Duodenal mucosa (tissue), 2 donors: ENCODE measurements around the gene COLEC11.
"Not testable (repeated sequence)": the region's sequence is repeated elsewhere in the genome, so short reads cannot be mapped to it uniquely, and the experiment has no call there.

ENCODE experiments used
- H3K27ac ChIP-seq: one replicate; pipeline ENCODE4 v1.7.0; 2013; ENCODE audit warnings: low read depth, low read length
- H3K27me3 ChIP-seq, 2 donors: one replicate each; pipeline ENCODE4 v1.7.0; 2013; ENCODE audit warnings: low read length in 2 of 2, control low read depth in 1 of 2; ENCODE audit not compliant: insufficient read depth in 2 of 2, control insufficient read depth in 1 of 2
- H3K36me3 ChIP-seq, 2 donors: one replicate each; pipeline ENCODE4 v1.7.0; 2013; ENCODE audit warnings: low read length in 2 of 2, control low read depth in 1 of 2; ENCODE audit not compliant: insufficient read depth in 2 of 2, control insufficient read depth in 1 of 2
- H3K4me1 ChIP-seq, 2 donors: one replicate each; pipeline ENCODE4 v1.7.0; 2013; ENCODE audit warnings: low read length in 2 of 2, control low read depth in 1 of 2; ENCODE audit not compliant: insufficient read depth in 2 of 2, control insufficient read depth in 1 of 2
- H3K4me3 ChIP-seq, 2 donors: one replicate each; pipeline ENCODE4 v1.7.0; 2013; ENCODE audit warnings: low read length in 2 of 2, low read depth in 1 of 2
- H3K9ac ChIP-seq, 2 donors: one replicate each; pipeline ENCODE4 v1.7.0; 2013; ENCODE audit warnings: low read length in 2 of 2, low read depth in 1 of 2
- H3K9me3 ChIP-seq, 2 donors: one replicate each; pipeline ENCODE4 v1.7.0; 2013; ENCODE audit warnings: low read length in 2 of 2, control low read depth in 1 of 2; ENCODE audit not compliant: control insufficient read depth in 1 of 2

COLEC11 gene

DNA sequence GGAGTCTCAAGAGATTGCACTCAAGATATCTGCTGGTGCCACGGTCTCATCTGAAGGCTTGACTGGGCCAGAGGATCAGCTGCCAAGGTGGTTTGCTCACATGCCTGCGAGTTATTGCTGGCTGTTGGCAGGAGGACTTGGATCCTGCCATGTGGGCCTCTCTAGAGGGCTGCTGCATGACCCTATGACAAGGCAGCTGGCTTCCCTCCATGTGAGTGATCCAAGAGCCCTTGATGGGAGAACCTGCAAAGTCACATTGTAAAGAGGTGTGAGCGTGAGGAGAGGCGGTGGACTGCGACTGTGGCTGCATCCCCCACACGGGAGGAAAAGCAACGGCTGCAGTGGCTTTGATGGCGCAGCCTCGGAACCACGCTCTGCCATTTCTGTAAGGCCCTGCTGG, 59.1 kb downstream of the COLEC11 start:
- H3K4me3 ChIP-seq: no peak overlapping the region
- peaks cover 0 to 5% of the 10 kb centered on the region in 2 donors for H3K27me3 ChIP-seq
- no peak overlapping the region for H3K27ac ChIP-seq
- no peak overlapping the region for H3K9ac ChIP-seq
- H3K4me1 ChIP-seq: peaks cover 4 to 13% of the 10 kb centered on the region in 2 donors
- H3K9me3 ChIP-seq: no peaks in the 10 kb centered on the region
- H3K36me3 ChIP-seq: no peaks in the 10 kb centered on the region

DNA sequence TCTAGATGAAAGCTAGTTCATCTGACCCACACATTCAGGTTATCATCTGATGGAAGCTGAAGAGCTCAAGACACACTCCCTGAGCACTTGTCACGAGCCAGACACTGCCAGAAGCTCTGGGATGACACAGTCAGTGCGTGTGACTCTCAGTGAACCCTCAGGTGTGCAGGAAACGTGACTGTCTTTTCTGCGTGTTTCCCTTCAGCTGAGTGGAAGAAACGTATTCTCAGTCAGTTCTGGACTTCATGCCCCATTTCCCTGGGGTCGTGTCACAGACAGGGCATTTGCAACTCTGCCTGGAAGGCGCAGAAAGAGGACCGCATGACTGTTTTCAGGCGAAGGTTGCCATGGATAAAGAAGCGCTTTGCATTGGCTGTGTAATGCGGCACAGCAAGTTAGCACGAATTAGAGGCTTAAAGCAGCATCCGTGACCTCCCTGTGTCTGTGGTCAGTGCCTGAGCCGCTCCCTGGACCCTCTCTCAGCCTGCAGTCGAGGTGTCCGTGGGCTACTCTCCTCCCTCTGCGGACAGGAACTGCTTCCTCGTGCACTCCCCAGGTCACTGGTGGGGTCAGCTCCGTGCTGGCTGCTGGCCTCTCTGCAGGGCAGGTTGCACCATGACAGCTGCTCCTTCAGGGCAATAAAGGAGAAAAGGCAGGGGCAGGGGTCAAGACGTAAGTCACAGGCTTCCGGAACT, 59.8 kb downstream of the COLEC11 start:
- Histone ChIP-seq H3K4me3 (no peak overlapping the region), H3K9ac (no peak overlapping the region), H3K36me3 (no peaks in the 10 kb centered on the region), H3K27ac (no peak overlapping the region), H3K9me3 (no peaks in the 10 kb centered on the region), H3K4me1 (peaks cover 4 to 13% of the 10 kb centered on the region in 2 donors), H3K27me3 (peaks cover 0 to 5% of the 10 kb centered on the region in 2 donors)

DNA sequence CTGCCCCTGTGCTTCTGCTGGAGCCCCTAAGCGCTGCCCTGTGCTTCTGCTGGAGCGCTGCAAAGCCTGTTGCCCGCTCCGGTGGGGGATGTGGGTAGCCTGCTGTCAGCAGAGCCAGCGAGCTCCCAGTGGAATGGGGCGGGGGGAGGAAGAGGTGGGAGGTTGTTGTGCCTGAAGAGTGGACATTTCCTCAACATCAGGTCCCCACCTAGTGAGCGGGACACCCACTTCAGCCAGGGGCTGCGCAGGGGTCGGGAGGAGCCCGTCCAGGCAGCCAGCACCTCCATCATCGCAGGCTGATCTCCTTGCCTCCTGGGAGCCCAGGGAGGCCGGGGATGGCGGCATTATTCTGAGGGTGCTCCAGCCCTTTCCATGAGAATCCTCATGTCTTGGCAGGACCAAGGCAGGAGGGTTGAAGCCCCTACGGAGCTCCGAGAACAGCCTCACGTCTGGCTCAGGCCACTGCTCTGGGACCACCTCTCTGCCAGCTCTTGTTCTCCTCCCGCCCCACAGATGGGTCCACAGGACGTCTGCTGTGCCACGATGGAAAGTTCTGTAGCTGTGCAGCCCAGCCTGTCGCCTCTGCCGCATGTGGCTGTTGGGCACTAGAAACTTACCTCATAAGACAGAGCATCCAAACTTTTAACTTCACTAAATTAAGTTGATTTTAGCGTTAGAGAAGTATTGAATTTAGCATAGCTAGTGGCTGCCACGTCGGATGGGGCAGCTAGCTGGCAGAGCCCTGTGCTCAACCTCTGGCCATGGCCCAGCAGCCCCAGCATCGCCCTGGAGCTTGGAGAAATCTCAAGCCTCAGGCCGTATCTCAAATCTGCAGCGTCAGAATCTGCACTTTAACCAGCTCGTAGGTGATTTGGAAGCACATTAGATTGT, 61.2 kb downstream of the COLEC11 start:
- Histone ChIP-seq H3K4me1 (peaks cover 4 to 10% of the 10 kb centered on the region in 2 donors), H3K27ac (no peak overlapping the region), H3K4me3 (no peak overlapping the region), H3K36me3 (no peaks in the 10 kb centered on the region), H3K27me3 (peaks cover 0 to 5% of the 10 kb centered on the region in 2 donors), H3K9ac (no peak overlapping the region), H3K9me3 (no peaks in the 10 kb centered on the region)

DNA sequence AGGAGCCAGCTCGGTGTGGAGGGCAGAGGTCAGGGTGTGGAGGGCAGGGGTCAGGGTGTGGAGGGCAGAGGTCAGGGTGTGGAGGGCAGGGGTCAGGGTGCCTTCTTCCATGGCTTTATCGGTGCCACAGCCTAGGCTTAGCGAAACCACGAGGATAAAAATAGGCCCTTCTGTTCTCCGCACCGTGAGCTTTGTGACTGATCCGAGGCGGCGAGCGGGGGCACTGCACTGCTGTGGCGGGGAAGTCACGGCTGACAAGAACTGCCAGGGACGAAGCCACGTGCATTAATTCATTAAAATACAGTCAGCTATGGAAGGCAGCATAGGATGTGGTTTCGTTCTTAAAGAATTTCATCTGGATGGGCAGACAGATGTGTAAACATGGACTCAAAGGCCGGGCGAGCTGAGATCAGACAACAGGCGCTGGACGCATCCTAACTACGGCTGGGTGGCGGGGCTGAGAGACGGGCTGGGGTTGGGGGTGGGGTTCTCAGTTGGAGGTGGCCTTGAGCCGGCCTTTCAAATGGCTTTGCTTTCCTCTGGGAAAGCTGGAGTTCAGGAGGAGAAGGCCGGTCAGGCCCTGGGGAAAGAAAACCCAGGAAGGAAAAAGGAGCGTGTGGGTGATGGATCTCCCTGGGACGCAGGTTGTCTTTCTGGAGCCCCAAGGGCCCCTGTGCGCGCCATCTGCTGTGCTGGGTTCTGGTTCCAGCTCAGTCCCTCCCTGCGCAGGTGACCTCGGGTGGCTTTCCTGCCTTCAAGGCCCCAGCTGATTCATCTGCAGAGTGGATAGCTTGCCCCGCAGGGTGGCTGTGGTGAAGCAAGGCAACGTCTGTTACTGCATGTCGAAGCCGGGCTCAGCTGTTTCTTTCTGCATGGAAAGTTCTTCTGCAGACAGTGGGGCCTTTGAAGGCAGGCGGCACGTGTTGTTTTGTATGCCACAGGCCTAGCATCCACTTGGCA, 62.1 kb downstream of the COLEC11 start:
- Histone ChIP-seq H3K9ac (no peak overlapping the region), H3K4me1 (peaks cover 0 to 3% of the 10 kb centered on the region in 2 donors), H3K4me3 (no peak overlapping the region), H3K9me3 (no peaks in the 10 kb centered on the region), H3K27ac (no peak overlapping the region), H3K27me3 (peaks cover 0 to 1% of the 10 kb centered on the region in 2 donors), H3K36me3 (no peaks in the 10 kb centered on the region)

DNA sequence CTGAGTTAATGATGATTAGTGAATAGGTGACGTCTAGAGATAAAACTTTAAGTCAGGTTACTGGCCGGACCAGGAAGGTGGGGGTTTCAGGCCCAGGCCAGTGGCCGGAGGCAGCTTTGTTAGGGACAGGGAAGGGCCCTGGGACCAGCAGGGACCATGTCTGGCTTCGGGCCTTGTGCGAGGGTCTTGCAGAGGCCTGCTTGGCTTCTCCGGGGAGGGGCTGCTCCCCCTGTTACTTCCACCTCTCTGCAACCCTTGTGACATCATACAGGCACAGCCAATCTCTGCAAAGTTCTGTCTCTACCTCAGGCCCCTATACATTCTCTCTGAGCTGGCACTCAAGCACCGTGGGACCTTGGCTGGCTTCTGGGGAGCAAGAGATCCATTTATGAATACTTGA, 63.0 kb downstream of the COLEC11 start, which contains the start of gene ALLC:
Gene ALLC (plus strand): TSS at position 320 of the 400 bp plus-strand sequence. CDS start 12,958 bp downstream, outside the sequence.
- H3K27me3 ChIP-seq: no peaks in the 10 kb centered on the region
- no peak within 1 kb of the TSS for H3K9ac ChIP-seq
- H3K9me3 ChIP-seq: no peaks in the 10 kb centered on the region
- no peak within 1 kb of the TSS for H3K4me3 ChIP-seq
- H3K27ac ChIP-seq: no peak within 1 kb of the TSS
- no peaks in the 10 kb centered on the region for H3K4me1 ChIP-seq
- H3K36me3 ChIP-seq: no peaks in the 10 kb centered on the region

DNA sequence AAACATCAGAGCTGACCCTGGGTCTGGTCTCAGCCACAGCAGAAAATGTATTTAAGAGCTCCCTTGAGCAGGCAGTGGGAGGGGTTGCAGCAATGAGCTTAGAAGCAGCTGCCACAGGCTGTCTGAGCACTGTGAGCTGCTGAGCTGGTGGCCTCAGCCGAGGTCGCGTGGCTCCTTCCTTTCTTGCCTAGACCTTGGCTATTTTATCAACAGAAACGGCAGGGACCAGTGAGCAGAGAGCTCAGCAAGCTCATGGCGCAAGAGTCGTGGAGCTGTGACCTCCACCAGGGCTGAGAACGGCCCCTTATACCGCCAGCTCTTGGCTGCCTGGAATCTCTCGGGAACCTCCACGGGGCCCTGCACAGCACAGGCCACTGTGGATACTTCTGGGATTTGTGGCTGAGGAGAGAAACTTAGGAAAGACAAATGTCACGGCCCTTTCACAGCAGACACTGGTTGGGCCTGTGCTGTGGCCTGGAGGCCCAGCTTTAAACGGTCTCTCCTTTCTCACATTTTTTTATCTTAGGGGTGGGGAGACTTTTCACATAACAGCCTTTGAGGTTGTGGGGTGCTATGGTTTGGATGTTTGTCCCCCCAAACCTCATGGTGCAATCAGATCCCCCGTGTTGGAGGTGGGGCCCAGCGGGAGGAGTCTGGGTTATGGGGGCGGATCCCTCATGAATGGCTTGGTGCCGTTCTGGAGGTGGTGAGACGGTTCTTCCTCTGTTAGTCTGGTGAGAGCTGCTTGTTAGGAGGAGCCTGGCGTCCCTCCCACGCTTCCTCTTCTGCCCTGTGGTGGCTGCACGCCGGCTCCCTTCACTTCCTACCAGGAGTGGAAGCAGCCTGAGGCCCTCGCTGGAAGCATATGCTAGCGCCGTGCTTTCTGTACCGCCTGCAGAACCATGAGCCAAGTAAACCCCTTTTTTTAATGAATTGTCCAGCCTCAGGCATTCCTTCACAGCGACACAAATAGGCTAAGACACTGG, 64.8 kb downstream of the COLEC11 start:
- no peaks in the 10 kb centered on the region for H3K4me1 ChIP-seq
- H3K36me3 ChIP-seq: no peaks in the 10 kb centered on the region
- H3K9me3 ChIP-seq: no peaks in the 10 kb centered on the region
- H3K27me3 ChIP-seq: no peaks in the 10 kb centered on the region
- H3K9ac ChIP-seq: no peak overlapping the region
- H3K27ac ChIP-seq: no peak overlapping the region
- no peak overlapping the region for H3K4me3 ChIP-seq

DNA sequence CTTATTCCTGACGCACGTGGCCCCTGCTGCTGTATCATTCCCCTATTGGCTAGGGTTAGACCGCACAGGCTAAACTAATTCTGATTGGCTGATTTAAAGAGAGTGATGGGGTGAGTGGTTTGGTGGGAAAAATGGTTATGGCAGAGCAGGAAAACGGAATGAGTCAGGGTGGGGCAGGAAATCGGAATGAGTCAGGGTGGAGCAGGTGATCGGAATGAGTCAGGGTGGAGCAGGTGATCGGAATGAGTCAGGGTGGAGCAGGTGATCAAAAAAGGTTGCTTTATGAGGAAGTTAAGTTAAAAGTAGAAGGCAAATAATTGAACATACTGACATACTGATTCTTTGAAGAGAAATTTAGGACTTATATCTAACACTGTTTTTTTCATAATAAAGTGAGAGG, 65.7 kb downstream of the COLEC11 start:
- H3K36me3 ChIP-seq, H3K9me3 ChIP-seq, H3K9ac ChIP-seq, H3K4me1 ChIP-seq, H3K4me3 ChIP-seq, H3K27ac ChIP-seq, H3K27me3 ChIP-seq: not testable (repeated sequence)

DNA sequence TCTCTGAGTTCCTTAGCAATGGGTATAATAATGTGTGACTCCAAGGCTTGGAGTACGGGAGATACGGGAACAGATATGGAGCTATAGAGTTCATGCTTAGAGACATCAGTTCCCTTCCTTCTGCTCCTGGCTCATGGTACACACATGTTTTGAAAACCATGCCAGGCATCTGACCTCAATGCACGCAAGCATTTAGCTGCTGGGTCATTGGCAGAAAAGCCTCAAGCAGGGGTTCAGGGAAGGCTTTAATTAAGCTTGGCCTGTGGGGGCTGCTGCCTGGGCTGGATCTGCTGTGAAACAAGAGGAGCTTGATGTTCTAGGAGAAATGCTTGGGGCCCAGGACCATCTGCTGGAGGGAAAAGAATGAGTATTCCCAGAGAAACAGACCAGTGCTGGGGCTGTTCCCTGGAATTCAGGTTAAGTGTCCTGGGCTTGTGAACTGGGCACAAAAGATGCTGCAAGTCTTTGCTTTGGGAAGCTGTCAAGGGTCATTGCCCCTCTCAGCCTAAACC, 66.3 kb downstream of the COLEC11 start:
- Histone ChIP-seq H3K4me1 (no peaks in the 10 kb centered on the region), H3K36me3 (no peaks in the 10 kb centered on the region), H3K27me3 (no peaks in the 10 kb centered on the region)

DNA sequence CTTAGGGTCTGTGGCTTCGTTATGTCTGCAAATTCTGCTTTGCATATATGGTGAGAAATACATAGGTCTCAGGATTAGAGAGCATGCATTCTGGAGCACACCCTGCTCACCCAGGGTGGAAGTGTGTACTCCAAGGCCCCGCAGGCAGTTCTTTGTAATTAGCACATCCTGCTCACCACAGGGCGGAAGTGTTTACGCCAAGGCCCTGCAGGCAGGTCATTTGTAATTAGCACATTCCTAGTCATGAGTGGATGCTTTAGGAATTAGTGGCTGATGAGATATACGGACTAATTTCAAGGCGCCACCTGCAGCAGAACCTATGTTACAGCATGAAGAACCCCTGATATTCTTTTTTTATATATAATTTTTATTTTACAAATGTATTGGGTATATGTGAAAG, 67.3 kb downstream of the COLEC11 start:
- Histone ChIP-seq H3K27ac (no peak overlapping the region), H3K27me3 (no peaks in the 10 kb centered on the region), H3K4me1 (no peaks in the 10 kb centered on the region), H3K36me3 (no peaks in the 10 kb centered on the region), H3K9ac (no peak overlapping the region), H3K4me3 (no peak overlapping the region), H3K9me3 (no peaks in the 10 kb centered on the region)

More for the DNA sequence above, 66.3 kb downstream of the COLEC11 start:
- Histone ChIP-seq H3K9me3 (no peaks in the 10 kb centered on the region), H3K4me3 (no peak overlapping the region), H3K9ac (no peak overlapping the region), H3K27ac (no peak overlapping the region)
